Stimulated activated CD4-positive, alpha-beta T cell treated with anti-CD3 and anti-CD28 coated beads, Interleukin-2, amount 100 ng/mL, for 24 hours (primary cell): ENCODE data around the gene MMP28.

ENCODE experiments used
- DNase-seq, 2 donors: peaks; one replicate each; pipeline ENCODE4 v3.0.0-alpha.2; 2020

Gene MMP28

GRCh38 chr17:35742496-35742895 lies 52.9 kb downstream of the MMP28 start:
- DNase-seq = no peak

GRCh38 chr17:35740997-35741931 lies 54.2 kb downstream of the MMP28 start:
- peak in 1 of 2 donors; percentile 46 for DNase-seq

- no peak for DNase-seq
These were observed 55.2 kb downstream of the MMP28 start for GRCh38 chr17:35740216-35740615.

DNA sequence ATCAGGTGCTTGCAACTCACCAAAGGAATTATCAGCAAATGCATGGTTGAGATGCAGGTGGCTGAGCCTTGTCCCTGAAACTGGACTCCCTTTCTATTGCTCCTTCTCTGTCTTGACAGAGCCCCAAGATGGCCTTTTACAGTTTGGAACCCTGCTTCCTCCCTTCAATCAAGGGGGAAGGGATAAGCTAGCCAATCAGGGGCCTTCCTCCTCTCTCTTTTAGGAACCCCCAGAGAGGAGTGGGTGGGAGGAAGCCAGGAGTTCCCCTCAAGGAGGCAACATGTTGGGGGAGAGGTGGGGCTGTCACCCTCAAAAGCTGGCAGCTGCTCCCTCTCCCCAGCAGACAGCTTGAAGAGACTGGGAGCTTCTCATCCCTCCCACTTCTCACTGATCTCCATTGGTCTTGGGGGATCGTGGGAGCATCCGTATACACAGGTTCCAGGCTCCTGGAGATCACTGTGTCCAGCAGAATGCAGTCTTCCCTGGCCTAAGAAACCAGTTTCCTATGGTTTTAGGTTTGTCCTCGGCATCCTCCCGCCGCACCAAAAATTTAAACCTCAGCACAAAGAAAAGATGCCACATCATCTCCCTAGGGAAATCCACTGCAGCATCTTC lies 56.8 kb downstream of the MMP28 start:
- no peak for DNase-seq

GRCh38 chr17:35736236-35736635 lies 59.2 kb downstream of the MMP28 start:
- no peak for DNase-seq

DNA sequence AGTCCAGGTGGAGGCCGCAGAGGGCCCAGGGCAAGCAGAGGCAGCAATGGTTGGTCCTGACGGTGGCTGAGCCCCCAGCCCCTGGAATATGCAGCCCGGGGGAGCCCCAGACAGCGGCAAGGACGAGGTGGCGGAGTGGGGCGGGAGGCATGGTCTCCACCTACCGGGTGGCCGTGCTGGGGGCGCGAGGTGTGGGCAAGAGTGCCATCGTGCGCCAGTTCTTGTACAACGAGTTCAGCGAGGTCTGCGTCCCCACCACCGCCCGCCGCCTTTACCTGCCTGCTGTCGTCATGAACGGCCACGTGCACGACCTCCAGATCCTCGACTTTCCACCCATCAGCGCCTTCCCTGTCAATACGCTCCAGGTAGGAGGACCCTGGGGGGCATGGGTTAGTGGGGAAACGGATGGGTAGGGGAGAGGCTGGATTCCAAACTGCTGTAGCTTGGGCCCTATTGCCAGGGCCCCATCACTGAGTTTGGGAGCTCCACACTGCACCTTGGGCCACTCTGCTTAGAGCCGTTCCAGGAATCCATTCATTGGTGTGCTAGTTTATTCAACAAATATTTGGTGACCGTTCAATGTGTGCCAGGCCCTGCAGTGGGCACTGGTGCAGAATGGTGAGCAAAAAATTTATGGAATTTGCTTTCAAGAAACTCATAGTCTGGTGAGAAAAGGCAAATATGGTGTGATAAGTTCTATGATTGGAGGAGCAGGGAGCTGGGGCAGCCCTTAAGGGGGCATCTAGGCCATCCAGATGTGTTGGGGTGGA lies 60.2 kb downstream of the MMP28 start:
- DNase-seq = no peak

DNA sequence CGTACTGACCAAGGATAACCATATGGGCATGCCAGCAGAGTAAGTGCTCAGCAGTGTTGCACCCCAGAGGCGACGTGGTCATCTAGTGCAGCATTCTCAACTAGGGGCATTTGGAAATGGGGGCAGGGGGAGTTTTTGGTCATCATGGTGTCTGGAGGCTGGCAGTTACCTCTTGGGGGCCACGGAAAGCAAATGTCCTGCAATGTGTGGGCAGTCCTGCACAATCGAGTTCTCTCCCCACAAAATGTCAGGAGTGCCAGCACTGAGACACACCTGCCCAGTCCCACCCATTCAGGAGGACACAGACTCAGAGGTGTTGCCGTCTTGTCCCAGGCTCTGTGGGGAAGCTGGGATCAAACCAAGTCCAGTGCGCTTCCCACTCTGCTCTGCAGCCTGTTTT lies 61.0 kb downstream of the MMP28 start:
- no peak for DNase-seq

DNA sequence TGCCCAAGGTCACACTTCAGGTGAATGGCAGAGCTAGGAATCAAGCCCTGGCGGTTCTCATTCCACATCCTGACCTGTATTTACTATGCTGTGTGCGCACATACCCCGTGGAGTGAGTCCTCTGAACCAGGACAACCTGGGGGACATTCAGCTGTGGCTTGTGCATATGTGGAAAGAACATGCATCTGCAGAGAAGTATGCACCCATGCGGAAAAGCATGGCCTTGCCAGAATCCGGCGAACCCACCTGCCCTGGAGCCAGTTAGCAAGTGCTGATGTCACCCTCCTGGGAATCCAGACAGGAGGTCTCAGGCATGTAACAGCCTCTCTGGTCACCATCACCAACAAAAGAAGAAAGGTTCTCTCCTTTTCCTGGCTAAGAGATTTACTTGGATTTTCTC lies 62.1 kb downstream of the MMP28 start:
- DNase-seq = no peak

GRCh38 chr17:35732806-35733136 lies 62.7 kb downstream of the MMP28 start:
- no peak for DNase-seq

GRCh38 chr17:35731917-35732805 lies 63.3 kb downstream of the MMP28 start:
- DNase-seq = no peak

DNA sequence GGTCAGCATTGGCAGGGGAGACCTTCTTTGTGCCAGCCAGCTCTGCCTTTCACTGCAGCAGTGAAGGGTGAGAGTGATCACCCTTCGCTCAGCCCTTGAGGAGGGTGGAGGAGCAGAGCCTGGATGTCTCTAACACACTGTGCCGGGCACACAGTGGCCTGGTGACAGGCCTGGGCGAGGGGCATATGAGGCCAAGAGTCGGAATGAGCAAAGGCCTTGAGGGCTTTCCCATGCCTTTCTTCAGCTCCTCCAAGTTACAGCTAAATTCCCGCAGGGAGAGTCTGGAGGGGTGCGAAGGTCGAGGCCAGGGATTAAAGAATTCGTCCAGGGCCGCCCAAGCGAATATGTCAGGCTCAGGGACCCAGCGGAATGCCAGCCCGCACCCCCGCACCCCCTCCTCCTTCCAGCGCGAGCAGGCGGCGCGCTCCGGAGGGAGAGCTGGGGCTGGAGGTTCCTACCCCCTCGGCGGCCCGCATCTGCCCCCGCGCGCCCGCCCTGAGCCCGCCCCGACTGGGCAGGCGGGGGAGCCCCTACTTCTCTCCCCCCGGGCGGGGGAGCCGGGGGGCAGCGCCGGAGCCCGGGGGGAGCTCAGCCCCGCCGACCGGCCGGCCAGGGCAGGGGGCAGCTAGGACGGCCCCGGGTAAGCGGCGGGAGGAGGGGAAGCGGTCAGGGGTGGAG lies 64.1 kb downstream of the MMP28 start, which contains the start of gene RASL10B:
RASL10B (plus strand) TSS at position 401 of the 678 bp plus-strand sequence. CDS start 3,546 bp downstream, outside the sequence.
- peak; percentile 65 to 67 for DNase-seq

DNA sequence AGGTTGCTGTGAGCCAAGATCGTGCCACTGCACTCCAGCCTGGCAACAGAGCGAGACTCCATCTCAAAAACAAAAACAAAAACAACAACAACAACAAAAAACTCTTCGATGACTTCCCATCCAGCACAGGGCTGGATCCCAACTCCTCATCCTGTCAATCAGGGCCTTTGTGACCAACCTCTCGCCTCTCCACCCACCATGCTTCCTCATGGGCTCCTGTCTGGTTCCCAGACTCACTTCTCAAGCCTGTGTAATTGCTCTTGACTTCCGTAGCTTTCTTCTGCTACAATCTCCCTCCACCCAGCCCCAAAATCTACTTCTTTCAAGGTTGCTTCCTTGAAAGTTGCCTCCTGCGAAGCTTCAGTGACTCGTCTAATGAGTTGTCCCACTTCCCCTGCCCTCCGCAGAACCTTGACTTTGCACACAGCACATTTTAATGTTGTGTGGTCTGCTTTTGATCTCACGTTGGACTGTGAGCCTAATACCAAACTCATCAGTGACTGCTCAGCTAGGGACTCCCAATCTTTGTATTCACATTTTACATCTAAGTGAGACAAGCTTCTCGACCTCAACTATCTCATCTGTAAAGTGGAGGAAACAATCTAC lies 64.9 kb downstream of the MMP28 start:
- no peak for DNase-seq

GRCh38 chr17:35729405-35729833 lies 66.0 kb downstream of the MMP28 start:
- DNase-seq = no peak

- DNase-seq = no peak
These were observed 66.9 kb downstream of the MMP28 start for GRCh38 chr17:35728551-35728950.

- no peak for DNase-seq
These were observed 67.8 kb downstream of the MMP28 start for GRCh38 chr17:35727635-35728034.

GRCh38 chr17:35726953-35727460 lies 68.4 kb downstream of the MMP28 start:
- no peak for DNase-seq

GRCh38 chr17:35726127-35726952 lies 69.1 kb downstream of the MMP28 start:
- DNase-seq = no peak

GRCh38 chr17:35725802-35726126 lies 69.7 kb downstream of the MMP28 start:
- DNase-seq = no peak

GRCh38 chr17:35725058-35725457 lies 70.4 kb downstream of the MMP28 start:
- DNase-seq = no peak

- no peak for DNase-seq
These were observed 71.7 kb downstream of the MMP28 start for GRCh38 chr17:35723735-35724134.
